HG03025 (cell line): ENCODE measurements around the gene DLGAP4.

Experiments
- ATAC-seq: cut with Tn5 transposase; IDR thresholded peaks from one replicate; pipeline ENCODE4 v1.9.1; 2021; ENCODE audit warnings: mild to moderate bottlenecking, moderate library complexity; ENCODE audit not compliant: unreplicated experiment, low FRiP score

Gene DLGAP4

GRCh38 chr20:36273414-36274180 is 32.5 kb upstream of the DLGAP4 start:
- no peak for ATAC-seq

- no peak for ATAC-seq
Observed at GRCh38 chr20:36274181-36274841, 31.8 kb upstream of the DLGAP4 start.

- ATAC-seq = no peak
Observed at GRCh38 chr20:36275011-36275410, 31.1 kb upstream of the DLGAP4 start.

DNA sequence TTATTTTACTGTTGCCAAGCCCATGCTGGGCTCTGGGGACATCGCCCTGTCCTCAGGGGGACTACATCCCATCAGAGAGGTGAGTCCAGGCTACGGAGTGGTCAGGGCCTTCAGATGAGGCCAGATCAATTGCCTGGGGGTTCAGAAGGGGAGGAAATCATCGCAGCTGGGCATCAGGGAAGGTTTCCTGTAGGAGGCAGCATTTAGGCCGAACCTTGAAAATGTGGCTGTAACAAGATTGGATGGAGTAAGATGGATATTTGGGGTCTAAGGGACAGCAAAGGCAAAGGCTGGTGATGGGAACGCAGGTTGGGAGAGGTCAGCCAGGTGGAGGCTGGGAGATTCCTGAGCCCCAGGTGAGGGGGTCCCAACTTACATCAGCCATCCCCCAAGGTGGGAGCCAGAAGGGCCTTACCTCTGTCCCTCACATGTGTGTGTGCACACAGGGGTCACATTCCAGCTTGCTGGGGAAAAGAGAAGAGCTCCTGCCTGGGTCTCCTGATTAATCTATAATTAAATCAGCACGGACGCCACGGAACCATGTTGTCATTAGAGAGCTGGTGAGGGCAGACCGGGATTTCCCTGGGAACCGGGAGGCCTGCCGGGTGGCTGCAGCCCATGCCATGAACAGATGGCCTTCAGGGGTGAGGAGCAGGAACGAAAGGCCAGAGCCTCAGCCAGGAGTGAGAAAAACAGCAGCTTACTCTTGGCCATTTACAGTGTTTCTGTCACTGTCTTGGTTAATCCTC is 30.5 kb upstream of the DLGAP4 start:
- no peak for ATAC-seq

DNA sequence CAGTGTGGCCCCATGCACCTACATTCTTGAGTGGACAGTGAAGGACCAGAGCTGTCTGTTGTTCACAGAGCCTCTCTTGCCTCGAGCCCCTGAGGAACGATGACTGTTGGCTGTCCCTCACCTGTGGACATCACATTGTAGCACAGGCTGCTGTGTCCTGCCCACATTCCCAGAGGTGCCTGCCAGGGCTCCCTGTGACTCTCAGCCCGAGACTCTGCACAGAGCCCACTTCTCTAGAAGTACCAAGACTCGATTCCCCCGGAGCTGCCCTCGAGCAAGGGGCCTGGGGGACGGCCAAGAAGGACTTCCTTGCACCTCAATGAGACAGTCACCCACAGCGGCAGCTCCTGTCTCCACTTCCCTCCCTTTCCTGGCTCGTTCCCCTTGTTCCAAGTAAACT is 28.6 kb upstream of the DLGAP4 start:
- no peak for ATAC-seq

DNA sequence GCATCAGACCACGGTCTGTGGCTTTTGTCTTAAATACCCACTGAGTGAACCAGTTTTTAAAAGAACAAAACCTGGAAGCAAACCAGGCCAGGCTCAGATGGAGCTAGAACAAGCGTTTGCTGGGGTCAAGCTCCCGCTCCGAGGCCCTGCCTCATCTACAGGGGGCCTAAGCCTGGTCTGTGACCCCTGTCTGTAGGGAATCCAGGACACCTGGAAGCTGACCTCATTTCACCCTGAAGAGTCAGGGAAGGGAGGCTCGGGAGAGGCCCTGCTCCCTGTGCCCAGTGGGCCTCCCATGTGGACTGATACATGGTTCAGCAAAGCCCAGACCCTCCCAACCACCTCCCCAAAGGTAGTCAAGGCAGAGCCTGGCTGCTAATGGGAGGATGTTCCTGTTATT is 26.8 kb upstream of the DLGAP4 start:
- ATAC-seq = no peak

DNA sequence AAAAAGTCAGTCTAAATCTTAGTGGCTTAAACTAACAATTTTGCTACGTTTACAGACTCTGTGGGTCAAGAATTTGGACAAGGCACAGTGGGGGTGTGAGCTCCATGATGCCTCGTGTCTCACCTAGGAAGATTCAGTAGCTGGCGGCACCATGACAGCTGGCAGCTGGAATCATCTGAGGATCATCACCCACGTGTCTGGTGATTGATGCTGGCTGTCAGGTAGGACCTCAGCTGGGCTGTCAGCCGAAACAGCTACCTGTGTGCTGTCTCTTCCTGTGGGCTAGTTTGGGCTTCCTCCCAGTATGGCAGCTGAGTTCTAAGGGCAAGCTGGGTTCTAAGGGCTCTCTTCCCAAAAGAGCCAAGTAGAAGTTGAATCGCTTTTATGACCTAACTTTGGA is 26.4 kb upstream of the DLGAP4 start:
- ATAC-seq = no peak

DNA sequence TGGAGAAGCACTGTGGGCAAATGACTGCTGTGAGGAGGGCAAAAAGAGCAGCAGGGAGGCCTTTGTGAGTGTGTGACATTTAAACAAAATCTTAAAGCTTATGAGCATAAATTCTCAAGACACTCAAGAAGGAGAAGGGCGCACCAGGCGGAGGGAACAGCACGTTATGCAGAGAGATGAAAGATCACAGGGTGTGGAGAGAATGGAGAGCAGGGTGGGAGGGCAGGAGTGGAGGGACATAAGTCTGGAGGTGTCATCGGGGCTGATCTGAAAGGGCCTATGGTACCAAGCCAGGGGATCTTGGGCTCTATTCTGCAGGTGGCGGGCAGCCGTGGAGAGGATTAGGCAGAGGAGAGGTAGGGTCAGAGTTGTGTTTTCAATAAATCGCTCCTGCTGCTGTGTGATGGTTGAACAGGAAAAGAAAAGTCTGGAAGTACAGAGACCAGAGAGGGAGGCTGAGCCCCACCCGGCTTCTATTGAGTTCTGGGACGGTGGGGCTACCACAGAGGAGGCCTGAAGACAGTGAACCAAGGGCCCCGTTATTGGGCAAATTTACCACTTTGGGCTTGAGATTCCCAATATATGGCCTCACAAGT is 24.3 kb upstream of the DLGAP4 start:
- ATAC-seq = no peak

DNA sequence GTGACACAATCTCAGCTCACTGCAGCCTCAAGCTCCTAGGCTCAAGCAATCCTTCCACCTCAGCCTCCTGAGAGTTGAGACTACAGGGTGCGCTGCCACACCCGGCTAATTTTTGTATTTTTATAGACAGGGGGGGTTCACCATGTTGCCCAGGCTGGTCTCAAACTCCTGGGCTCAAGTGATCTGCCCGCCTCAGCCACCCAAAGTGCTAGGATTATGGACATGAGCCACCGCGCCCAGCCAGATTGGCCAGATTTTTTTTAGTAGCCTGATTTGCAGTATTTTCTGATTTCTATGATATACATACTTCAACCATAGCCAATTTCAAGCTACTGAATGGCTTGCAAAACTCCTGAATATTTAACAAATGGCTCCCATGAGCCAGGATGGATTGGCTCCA is 21.4 kb upstream of the DLGAP4 start:
- ATAC-seq = no peak

GRCh38 chr20:36285746-36286447 is 20.2 kb upstream of the DLGAP4 start:
- no peak for ATAC-seq

- no peak for ATAC-seq
Observed at GRCh38 chr20:36297656-36298055, 8.5 kb upstream of the DLGAP4 start.

DNA sequence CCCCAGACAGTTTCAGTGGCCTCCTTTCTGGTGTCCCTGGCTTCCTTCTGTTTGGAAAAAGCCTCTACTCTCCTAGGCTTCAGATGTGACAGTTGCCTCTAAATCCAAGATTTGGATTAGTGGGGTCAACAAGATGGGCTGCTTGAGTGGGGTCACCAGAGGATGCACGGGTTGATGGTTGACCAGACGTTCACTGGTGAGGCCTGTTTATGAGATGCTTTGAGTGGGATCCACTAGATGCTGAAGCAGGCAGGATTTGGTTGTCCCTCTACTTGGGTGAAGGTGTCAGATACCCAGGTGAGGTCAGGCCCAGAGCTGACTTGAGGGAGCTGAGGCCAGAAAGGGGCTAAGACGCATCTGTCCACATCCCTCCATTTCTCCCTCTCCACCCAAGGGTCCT is 8.1 kb upstream of the DLGAP4 start:
- no peak for ATAC-seq

GRCh38 chr20:36298795-36299339 is 7.3 kb upstream of the DLGAP4 start:
- ATAC-seq = no peak

DNA sequence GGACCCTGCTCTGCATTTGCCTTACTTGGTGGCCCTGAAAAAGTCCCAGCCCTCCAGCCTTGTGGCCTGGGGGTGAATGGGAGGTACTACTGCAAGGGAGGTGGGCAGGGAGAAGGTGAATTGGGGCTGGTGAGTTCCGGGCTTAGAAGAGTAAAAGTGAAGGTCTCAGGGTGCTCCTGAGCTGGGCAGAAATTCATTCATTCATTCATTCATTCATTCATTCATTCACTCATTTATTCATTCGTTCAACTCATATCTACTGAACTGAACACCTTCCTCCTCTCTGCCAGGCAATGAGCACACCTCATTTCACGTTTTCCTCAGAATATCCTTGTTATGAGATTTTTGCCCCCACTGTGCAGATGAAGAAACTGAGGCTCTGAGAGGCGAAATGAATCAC is 6.7 kb upstream of the DLGAP4 start:
- ATAC-seq = no peak

DNA sequence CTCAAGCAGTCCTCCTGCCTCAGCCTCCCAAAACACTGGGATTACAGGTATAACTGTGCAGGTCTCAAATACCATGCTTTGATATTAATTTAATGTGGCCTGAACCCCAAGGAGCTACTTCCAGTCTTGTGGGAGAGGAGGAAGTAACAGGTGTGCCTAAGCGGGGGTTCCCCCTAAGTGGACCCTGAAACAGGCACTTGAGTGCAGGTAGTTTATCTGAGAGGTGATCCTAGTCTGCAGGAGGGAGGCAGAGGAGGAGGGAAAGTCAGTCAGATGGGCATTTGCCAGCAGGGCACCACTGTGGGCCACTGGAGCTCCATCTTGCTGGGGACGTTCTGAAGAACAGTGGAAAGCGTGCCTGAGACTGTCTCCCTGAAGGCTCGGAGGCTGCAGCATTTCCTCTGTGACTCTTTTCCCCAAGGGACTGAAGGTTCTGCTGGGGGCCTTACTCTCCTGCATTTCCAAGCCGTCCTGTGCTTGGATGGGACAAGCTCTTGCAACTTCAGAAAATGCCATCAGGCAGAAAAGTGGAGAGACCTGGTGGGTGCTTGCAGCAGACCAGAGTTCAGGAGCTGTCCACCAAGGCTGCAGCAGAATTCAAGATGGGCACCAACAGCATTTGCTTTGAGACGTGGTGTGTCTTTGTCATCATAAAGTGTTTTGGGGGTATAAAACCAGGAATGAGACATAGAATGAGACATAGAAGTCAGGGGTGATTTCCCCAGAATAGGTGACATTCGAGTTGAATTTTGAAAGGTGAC is 4.6 kb upstream of the DLGAP4 start:
- ATAC-seq = no peak

DNA sequence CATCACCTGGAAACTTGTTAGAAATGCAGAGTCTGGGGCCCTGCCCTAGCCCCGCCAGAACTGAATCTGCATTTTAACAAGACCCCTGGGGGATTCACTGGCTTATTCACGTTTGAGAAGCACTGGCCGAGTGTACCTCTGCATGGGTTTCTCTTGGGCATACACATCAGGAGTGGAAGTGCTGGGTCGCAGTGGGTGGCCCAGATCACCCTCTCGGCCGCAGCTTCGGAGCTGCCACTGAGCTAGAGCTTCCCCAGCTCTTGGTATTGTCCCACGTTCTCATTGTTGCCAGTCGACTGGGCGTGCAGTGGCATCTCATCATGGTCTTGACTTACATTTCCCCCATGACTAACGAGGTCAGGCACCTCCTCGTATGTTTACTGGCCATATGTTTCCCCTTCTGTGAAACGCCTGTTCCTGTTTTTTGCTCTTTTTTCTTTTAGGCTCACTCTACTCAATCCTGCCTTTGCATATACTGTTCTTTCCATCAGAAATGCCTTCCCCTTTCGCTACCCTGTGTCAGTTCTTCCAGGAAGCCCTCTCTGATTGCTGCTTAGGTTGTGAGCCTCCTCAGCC is 3.0 kb upstream of the DLGAP4 start:
- no peak for ATAC-seq

DNA sequence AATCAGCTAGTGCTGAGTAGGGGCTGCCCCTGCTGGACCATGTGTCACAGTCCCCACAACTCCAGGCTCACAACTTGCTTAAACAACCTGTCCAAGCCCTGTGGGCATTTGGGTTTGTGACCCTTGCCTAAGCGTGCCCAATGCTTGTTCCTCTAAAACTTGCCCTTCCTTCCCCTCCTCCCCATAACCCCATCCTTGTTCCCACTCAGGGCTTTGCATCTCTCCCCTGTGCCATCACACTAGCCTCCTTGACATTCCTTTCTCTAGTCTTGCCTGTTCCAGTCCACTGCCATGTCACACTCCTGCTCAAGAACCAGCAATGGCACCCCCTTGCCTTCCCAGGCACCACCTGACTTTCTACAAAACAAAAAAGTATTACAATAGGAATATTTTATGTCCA is 2.3 kb upstream of the DLGAP4 start:
- ATAC-seq = no peak

GRCh38 chr20:36304786-36305495 is 1.2 kb upstream of the DLGAP4 start:
- no peak for ATAC-seq
